Neural cell (in vitro differentiated cells): ENCODE measurements around the gene MICA.

Experiments
- POLR2AphosphoS5 ChIP-seq: IDR thresholded peaks from 2 replicates; pipeline ENCODE4 v1.6.1; 2012
- TAF1 ChIP-seq: IDR thresholded peaks from 2 replicates; pipeline ENCODE4 v1.6.1; 2012; ENCODE audit warnings: low read depth

DNA sequence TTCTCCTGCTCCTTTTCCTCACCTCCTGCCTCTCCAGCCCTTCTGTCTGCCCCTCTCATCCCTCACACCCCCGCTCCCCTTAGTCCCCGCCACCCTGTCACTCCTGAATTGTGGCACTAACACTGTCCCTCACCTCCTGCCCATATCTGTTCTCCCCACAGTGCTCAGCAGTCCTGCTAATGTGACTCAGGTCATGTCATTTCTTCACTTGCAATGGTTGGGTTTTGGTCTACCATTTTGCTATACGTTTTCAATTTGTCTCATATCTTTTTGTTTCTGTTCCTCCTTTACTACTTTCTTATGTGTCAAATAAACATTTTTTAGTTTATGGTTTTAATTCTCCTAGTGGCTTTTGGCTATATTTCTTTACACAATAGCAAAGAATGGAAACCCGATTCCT lies 45.1 kb upstream of the MICA start:
- TF ChIP-seq POLR2AphosphoS5, result no peak
- no peak for TF ChIP-seq TAF1
